ENCODE results near the gene GINS2. TPM values are rescaled to one million over a fixed set of nuclear protein-coding genes. Genes with fewer than 3 reads are reported as not detected.

GINS2 gene
- total RNA-seq, 6 experiments from 2014 or later, result 11.8 to 24.6 (median 21.0) TPM

DNA sequence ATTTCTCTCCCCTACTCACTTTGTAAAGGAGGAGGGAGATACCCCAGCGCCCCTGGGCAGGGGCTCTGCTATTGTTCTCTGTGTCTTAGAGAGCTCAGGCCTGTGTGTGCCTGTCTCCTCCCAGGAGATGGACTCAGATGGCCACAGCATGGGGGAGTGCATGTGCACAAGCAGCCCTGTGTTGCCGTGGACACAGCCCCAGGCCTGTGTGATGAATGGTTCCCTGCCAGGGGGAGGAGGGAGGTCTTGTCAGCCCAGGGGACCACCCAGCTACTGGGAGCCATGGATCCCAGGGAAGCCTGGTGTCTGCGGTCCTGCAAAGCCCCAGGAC lies 26.3 kb downstream of the GINS2 start:
- no peaks in the 10 kb centered on the region for H3K9me3 Mint-ChIP-seq
- no peak for TF ChIP-seq CTCF (IDR thresholded peaks at IDR 0.05)
- H3K4me3 Mint-ChIP-seq, result no peak overlapping the region
- H3K27me3 Mint-ChIP-seq (ENCODE audit: insufficient read depth), result peaks cover 16% of the 10 kb centered on the region
- peaks cover 27% of the 10 kb centered on the region for H3K36me3 Mint-ChIP-seq (ENCODE audit: low read depth)
- no peak for DNase-seq
- H3K4me1 Mint-ChIP-seq (ENCODE audit: low read depth), result peaks cover 7% of the 10 kb centered on the region
- H3K27ac Mint-ChIP-seq, result no peak overlapping the region

DNA sequence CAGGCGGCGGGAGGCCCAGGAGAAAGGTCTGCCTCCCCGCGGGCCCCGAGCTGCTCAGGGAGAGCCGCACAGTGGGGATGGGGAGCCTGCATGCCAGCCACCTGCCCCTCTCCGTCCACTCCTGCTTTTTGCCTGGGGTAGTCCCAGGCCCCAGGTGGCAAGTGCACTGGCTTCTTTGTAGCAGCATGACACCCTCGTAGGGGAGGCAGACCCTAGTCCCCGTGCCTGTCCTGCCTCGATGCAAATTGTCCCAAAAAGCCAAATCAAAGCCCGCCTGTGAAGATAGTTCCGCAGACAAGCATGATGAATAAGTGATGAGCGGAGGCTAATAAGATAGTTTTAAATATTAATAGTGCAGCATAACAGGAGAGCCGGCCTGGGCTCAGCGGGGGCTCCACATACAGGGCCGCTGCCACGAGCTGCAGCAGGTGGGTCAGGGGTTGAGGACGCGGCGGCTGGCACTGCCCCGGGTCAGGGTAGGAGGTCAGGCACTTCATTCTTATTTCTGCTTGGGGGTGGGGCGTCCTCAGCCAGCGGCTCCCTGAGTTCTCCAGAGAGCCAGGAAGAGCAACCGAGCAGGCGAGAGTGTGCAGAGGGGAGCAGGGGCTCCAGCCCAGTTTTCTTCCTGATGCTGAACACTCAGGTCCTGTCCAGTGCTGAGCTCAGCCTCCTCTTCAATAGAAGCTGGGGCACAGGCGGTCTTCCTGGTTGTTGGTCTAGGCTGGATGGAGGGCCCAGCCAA lies 26.8 kb downstream of the GINS2 start:
- peaks cover 16% of the 10 kb centered on the region for H3K27me3 Mint-ChIP-seq (ENCODE audit: insufficient read depth)

GRCh38 chr16:85660843-85661739 lies 27.7 kb downstream of the GINS2 start:
- no peak for DNase-seq
- TF ChIP-seq CTCF (IDR thresholded peaks at IDR 0.05), result no peak
- Mint-ChIP-seq H3K27ac (no peak overlapping the region), H3K27me3 (ENCODE audit: insufficient read depth) (peaks cover 13% of the 10 kb centered on the region), H3K4me1 (ENCODE audit: low read depth) (peaks cover 7% of the 10 kb centered on the region), H3K36me3 (ENCODE audit: low read depth) (peaks cover 16% of the 10 kb centered on the region), H3K4me3 (no peak overlapping the region), H3K9me3 (no peaks in the 10 kb centered on the region)

More for the DNA sequence above, 26.8 kb downstream of the GINS2 start:
- TF ChIP-seq CTCF (IDR thresholded peaks at IDR 0.05), result no peak
- H3K4me1 Mint-ChIP-seq (ENCODE audit: low read depth), result peaks cover 7% of the 10 kb centered on the region
- peaks cover 23% of the 10 kb centered on the region for H3K36me3 Mint-ChIP-seq (ENCODE audit: low read depth)
- H3K9me3 Mint-ChIP-seq, result no peaks in the 10 kb centered on the region
- no peak overlapping the region for H3K4me3 Mint-ChIP-seq
- DNase-seq, result no peak
- no peak overlapping the region for H3K27ac Mint-ChIP-seq

- H3K9me3 Mint-ChIP-seq, result no peaks in the 10 kb centered on the region
- H3K27me3 Mint-ChIP-seq (ENCODE audit: insufficient read depth), result peaks cover 13% of the 10 kb centered on the region
- peak overlapping the region; percentile 16; the same call in 1 of the 2 replicates for H3K27ac Mint-ChIP-seq
- peak; percentile 94 for TF ChIP-seq CTCF (IDR thresholded peaks at IDR 0.05)
- peaks cover 7% of the 10 kb centered on the region for H3K4me1 Mint-ChIP-seq (ENCODE audit: low read depth)
- H3K36me3 Mint-ChIP-seq (ENCODE audit: low read depth), result peaks cover 6% of the 10 kb centered on the region
- DNase-seq, result peak; percentile 37
- no peak overlapping the region; the same call in 1 of the 2 replicates for H3K4me3 Mint-ChIP-seq
Measured at GRCh38 chr16:85659805-85660511, 28.8 kb downstream of the GINS2 start.

DNA sequence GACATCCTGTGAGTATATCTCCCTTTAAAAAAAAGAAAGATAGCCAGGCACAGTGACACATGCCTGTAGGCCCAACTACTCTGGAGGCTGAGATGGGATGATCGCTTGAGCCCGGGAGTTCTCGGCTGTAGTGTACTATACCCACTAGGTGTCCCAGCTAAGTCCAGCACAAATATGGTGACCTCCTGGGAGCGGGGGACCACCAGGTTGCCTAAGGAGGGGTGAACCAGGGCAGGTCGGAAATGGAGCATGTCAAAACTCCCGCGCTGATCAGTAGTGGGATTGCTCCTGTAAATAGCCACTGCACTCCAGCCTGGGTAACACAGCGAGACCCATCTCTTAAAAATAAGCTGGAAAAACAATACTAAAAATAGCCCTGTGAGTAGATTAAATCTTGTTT lies 29.4 kb downstream of the GINS2 start:
- no peak for TF ChIP-seq CTCF (IDR thresholded peaks at IDR 0.05)
- peaks cover 1% of the 10 kb centered on the region; the same call in 1 of the 2 replicates for H3K36me3 Mint-ChIP-seq (ENCODE audit: low read depth)
- H3K27ac Mint-ChIP-seq, result peak overlapping the region; percentile 16; the same call in 1 of the 2 replicates
- H3K4me1 Mint-ChIP-seq (ENCODE audit: low read depth), result peaks cover 7% of the 10 kb centered on the region
- no peak overlapping the region; the same call in 1 of the 2 replicates for H3K4me3 Mint-ChIP-seq
- no peak for DNase-seq
- H3K9me3 Mint-ChIP-seq, result no peaks in the 10 kb centered on the region
- H3K27me3 Mint-ChIP-seq (ENCODE audit: insufficient read depth), result peaks cover 13% of the 10 kb centered on the region
